Measurements from ENCODE around the gene TIMM29.
A peak's percentile ranks its signal among the peaks of the same experiment; 100 is the strongest.

Gene TIMM29

DNA sequence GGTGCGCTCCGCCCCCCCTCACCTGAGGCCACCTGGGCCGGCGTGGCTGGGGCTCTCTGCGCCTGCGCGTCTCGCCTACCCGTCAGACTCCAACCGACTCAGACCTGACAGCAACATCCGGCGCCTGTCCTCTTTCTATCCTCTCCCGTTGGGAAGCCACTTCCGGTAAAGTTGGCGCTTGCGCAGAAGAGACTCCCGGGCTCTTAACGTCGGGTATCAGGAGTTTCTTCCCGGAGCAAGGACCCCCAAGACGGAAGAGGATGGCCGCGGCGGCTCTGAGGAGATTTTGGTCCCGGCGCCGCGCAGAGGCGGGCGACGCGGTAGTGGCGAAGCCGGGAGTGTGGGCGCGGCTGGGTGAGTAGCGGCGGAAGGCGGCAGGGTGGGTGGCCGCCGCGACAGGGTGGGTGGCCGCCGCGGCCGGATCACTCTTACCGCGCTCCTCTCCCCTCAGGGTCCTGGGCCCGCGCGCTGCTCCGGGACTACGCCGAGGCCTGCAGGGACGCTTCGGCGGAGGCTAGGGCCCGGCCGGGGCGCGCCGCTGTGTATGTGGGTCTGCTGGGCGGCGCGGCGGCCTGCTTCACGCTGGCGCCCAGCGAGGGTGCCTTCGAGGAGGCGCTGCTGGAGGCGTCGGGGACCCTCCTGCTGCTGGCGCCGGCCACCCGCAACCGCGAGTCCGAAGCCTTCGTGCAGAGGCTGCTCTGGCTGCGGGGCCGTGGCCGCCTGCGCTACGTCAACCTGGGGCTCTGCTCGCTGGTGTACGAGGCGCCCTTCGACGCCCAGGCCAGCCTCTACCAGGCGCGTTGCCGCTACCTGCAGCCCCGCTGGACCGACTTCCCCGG is at the start of gene TIMM29, which contains the start of gene YIPF2:
TSS of gene TIMM29 (plus strand) at position 249 of the 839 bp plus-strand sequence. CDS start at position 261, 12 bp downstream.
TSS of gene YIPF2 (minus strand) at position 77 of the 839 bp plus-strand sequence. CDS start 229 bp downstream, outside the sequence.
- peak within 1 kb of the TSS; percentile 81 for H3K4me3 ChIP-seq (ENCODE audit: low read length)
- peak; percentile 87 for DNase-seq (ENCODE audit: low read depth)
- TF ChIP-seq, protein P1, sequence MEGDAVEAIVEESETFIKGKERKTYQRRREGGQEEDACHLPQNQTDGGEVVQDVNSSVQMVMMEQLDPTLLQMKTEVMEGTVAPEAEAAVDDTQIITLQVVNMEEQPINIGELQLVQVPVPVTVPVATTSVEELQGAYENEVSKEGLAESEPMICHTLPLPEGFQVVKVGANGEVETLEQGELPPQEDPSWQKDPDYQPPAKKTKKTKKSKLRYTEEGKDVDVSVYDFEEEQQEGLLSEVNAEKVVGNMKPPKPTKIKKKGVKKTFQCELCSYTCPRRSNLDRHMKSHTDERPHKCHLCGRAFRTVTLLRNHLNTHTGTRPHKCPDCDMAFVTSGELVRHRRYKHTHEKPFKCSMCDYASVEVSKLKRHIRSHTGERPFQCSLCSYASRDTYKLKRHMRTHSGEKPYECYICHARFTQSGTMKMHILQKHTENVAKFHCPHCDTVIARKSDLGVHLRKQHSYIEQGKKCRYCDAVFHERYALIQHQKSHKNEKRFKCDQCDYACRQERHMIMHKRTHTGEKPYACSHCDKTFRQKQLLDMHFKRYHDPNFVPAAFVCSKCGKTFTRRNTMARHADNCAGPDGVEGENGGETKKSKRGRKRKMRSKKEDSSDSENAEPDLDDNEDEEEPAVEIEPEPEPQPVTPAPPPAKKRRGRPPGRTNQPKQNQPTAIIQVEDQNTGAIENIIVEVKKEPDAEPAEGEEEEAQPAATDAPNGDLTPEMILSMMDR (conservative IDR thresholded peaks at IDR 0.05; ENCODE audit: low read depth, low read length), result no peak

DNA sequence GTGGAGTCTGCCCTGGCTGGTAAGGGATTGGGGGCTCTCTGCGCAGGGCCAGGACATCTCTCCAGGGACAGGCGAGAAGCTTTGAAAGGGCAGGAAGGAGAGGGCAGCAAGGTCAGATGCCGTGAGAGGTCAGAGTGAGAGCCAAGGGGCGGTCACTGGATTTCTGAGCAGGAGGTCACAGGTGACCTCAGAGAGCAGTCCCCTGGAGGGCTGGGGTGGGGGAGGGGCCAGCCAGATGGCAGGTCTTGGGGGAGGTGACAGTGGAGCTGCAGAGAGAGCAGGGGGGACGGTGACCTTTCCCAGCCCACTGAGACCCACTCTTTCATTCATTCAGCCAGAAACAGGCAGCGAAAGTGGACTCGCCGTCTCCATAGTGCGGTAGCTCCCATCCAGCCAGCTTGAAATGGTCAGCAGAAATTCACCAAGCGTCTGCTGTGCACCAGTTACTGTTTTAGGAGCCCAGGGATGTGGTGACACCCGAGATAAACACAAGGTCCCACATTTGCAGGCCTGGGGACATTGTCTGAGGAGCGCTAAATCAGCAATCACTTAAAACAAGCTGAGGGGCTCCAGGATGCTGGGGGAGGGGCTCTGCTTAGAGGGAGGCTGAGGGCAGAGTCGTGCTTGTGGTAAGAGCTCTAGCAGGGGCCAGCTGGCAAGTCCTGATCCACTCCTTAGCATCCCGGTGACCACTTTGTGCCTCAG is 47.1 kb upstream of the TIMM29 start:
- no peak for DNase-seq (ENCODE audit: low read depth)
- TF ChIP-seq, protein P1 (conservative IDR thresholded peaks at IDR 0.05; ENCODE audit: low read depth, low read length), result no peak
- H3K4me3 ChIP-seq (ENCODE audit: low read length), result no peak overlapping the region

DNA sequence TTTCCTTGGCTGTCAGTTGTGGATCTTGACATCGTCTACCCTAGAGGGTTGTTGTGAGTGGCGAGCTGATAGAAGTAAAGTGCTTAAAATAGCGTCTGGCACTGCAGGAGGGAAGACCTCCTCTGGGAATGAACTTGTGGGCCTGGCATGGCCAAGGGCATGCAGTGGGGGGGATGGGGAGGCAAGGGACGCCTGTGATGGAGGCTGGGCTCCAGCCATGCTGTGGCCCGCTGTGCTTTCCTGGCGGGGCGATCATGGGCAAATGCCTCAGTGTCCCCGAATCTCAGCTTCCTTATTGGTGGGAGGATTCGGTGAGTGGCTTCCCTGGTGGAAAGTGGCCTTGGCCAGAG is 46.5 kb upstream of the TIMM29 start:
- no peak for DNase-seq (ENCODE audit: low read depth)
- TF ChIP-seq, protein P1 (conservative IDR thresholded peaks at IDR 0.05; ENCODE audit: low read depth, low read length), result no peak
- H3K4me3 ChIP-seq (ENCODE audit: low read length), result no peak overlapping the region

DNA sequence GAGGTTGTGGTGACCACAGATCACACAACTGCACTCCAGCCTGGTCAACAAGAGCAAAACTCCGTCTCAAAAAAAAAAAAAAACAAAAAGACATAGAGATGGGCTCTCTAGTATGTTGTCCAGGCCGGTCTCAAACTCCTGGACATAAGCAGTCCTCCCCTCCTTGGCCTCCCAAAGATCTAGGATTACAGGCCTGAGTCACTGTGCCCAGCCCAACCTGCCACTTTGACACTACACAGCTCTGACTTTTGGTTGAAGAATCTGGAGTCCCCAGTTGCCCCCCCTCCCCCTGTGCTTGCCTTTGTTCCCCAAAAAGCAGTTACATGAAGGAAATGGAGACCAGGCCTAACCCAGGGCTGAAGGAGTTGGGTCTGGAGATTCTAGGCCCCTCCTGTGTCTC is 44.3 kb upstream of the TIMM29 start:
- no peak overlapping the region for H3K4me3 ChIP-seq (ENCODE audit: low read length)
- TF ChIP-seq, protein P1 (conservative IDR thresholded peaks at IDR 0.05; ENCODE audit: low read depth, low read length), result no peak
- no peak for DNase-seq (ENCODE audit: low read depth)

DNA sequence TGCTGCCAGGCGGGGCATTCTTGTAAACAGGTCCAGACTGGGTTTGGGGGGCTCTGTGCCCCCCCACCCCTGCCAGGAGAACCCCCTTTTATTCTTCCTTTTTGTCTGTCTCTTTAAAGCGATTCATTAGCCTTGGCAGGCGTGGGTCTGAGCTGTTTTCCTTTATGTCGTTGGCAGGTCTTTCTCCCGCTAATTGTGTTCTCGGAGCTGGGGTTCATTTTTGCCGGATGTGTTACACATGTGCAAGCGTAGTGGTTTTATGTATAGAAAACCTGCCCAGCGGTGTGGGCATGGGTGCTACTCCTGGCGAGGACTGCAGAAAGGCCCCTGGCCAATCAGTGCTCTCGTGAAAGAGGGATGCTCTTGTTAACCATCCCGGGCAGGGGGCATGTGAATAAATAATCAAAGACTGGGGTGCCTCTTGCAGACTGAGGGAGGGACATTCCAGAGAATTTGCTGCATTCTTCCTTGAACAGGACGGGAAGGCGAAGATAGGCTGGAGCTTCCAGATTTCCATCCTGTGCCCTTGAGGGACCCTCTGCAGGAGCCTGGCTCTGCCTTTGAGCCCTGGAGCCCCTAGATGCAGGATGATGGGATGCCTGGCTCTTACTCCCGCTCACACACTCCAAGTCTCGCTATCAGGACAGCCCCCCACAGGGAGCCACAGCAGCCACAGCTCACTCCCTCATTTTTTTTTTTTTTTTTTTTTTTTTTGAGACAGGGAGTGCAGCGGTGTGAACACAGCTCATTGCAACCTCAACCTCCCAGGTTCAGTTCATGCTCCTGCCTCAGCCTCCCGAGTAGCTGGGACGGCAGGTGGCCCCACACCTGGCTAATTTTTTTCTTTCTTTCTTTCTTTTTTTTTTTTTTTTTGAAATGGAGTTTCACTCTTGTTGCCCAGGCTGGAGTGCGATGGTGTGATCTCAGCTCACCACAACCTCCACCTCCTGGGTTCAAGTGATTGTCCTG is 43.1 kb upstream of the TIMM29 start:
- H3K4me3 ChIP-seq (ENCODE audit: low read length), result no peak overlapping the region
- TF ChIP-seq, protein P1 (conservative IDR thresholded peaks at IDR 0.05; ENCODE audit: low read depth, low read length), result no peak
- DNase-seq (ENCODE audit: low read depth), result no peak

DNA sequence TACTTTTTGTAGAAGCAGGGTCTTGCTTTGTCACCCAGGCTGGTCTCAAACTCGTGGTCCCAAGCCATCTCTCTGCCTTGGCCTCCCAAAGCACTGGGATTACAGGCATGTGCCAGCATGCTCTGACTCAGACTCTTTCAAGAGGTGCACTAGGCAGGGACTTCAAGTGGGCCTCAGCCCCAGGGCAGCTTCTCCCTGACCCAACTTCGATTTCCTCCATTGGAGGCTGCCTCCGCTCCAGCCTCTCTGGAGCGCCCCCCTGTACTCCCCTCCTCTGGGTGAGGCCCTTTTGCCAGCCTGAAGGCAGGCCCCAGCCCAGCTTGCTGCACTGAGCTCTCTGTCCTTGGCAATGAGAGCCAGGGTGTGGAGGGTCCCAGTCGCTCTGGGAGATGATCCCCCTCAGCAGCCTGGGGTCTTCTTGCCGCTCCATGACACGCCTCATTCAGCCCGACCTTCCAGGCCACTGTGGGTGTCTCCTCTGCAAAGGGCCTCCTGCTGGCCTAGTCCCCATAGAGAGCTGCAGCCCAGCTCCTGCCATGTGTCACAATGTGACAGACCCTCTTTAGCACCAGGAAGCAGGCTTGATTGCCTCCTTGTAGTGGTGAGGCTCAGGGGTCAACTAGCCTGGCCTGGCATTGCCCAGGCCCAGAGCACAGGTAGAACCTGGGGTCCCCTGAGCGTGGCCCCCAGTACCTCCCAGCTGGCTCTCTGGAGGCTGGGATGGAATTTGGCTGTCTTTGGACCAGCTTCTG is 40.8 kb upstream of the TIMM29 start:
- TF ChIP-seq, protein P1 (conservative IDR thresholded peaks at IDR 0.05; ENCODE audit: low read depth, low read length), result no peak
- no peak for DNase-seq (ENCODE audit: low read depth)
- no peak overlapping the region for H3K4me3 ChIP-seq (ENCODE audit: low read length)
